ENCODE data around the gene NOX3.
"Not testable (repeated sequence)": the region's sequence is repeated elsewhere in the genome, so short reads cannot be mapped to it uniquely, and the experiment has no call there.

The NOX3 gene, protein sequence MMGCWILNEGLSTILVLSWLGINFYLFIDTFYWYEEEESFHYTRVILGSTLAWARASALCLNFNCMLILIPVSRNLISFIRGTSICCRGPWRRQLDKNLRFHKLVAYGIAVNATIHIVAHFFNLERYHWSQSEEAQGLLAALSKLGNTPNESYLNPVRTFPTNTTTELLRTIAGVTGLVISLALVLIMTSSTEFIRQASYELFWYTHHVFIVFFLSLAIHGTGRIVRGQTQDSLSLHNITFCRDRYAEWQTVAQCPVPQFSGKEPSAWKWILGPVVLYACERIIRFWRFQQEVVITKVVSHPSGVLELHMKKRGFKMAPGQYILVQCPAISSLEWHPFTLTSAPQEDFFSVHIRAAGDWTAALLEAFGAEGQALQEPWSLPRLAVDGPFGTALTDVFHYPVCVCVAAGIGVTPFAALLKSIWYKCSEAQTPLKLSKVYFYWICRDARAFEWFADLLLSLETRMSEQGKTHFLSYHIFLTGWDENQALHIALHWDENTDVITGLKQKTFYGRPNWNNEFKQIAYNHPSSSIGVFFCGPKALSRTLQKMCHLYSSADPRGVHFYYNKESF

GRCh38 chr6:155455766-155456165 is at the start of gene NOX3:
Gene NOX3 (minus strand): TSS chr6:155455839. CDS start chr6:155455800, 39 bp downstream.
- DNase-seq: no peak

DNA sequence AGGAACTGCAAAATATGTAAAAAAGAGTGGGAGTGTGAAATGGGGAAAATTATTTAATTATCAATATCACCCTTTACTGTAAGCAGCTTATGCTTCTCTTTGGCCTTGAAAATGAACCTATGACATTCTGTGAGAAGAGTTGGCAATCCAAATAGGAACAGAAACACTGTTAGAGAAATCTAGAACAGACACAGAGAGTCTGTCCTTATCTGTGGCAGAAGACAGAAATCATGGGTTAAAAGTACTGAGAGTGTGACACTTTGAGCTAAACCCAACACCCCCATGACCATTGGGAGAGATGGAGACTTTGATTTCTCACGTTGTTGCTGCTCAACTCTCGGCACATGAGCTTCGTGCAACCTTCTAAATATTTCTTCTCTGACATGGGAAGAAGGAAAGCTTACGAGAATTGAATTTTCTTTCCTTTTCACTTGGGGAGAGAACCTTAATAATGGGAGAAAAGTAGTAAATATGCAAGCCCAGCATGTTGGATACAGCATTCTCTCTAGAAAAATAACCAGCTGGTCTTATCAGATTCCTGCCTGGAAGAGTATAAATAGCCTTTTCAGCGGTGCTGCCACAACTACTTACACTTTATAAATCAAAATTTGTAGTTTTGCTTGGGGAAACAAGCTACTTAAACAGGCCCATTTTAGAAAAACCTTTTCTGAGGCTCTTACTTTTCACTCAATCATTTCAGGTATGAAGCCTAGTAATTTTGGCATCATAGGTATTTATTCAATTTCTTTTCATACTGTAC is 49.4 kb upstream of the NOX3 start:
- no peak for DNase-seq

GRCh38 chr6:155502393-155502792 is 46.8 kb upstream of the NOX3 start:
- no peak for DNase-seq

- DNase-seq: no peak
Observed at GRCh38 chr6:155499574-155499973, 43.9 kb upstream of the NOX3 start.

GRCh38 chr6:155498370-155498769 is 42.7 kb upstream of the NOX3 start:
- DNase-seq: no peak

DNA sequence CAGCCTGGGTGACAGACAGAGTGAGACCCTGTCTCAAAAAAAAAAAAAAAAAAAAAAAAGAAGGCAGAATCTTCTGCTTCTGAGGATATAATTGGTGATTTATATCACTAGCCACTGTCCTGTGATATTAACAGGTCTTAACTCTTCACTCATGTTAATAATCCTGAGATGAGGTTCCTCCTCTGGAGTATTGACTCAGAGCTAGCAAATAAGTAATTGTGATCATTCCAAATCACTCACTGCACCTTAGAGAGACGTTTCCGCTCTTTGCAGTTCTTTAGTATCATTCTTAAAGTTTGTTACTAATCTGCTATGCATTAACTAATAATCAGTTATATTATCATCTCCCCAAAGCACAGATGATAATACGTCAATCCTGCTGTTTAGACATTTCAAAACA is 41.6 kb upstream of the NOX3 start:
- DNase-seq: no peak

DNA sequence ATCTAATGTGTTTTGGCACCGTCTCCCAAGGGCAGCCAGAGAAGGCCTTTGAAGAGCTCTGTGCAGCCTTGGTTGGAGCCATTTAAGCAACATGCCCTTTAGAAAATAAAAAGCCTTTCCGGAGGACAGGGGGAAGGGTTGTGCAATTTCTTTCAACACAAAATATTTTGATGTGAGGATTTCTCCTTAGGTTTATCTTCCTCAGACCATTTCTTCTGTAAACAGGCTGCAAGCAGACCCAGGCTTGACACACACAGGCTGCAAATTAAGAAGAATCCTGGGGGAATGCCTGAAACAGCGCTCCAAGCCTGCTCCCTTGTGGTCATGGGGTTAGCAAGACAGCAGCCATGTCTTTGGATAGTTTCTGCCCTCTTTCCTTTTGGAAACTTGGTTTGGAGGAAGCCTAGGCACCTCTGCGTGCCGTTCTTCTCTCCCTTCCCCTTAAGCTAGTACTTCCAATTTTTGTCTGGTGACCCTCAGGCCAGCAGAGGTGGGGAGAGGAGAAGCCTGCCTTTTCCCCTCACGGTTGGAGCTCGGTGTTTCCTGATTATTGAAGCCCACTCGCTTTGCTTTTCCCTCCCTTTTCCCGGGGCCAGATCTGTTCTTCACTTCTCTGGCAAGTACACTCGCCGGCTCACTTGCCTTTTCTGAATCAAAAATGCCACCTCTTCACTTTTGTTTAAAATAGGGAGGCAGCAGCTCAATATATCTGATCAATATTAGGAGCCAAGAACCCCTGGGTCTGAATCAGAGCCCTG is 39.6 kb upstream of the NOX3 start:
- DNase-seq: peak in 18 of 58 donors; percentile 1 to 18 (median 5)

GRCh38 chr6:155493694-155494143 is 38.1 kb upstream of the NOX3 start:
- peak in 4 of 58 donors; percentile 0 to 13 (median 2) for DNase-seq

DNA sequence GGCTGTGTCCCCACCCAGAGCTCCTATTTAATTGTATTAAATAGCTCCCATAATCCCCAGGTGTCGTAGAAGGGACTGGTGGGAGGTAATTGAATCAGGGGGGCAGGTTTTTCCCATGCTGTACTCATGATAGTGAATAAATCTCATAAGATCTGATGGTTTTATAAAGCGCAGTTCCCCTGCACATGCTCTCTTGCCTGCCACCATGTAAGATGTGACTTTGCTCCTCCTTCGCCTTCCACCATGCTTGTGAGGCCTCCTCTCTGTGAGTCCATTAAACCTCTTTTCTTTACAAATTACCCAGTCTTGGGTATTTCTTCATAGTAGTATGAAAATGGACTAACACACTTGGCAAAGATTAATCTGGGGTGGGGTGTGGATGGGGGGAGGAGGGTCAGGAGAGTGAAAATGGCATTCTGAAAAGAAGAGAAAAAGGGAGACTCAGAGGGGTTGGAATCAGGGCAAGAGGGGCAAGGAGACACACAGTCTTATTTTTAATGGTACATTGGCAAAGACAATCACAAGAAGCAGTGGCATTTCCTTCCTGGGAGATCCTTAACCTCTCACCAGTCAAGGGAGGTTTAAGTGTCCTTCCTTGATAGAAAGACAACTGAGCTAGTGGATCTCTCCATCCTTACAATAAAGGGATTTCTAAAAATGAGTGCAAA is 37.5 kb upstream of the NOX3 start:
- DNase-seq: no peak

- DNase-seq: no peak
Observed at GRCh38 chr6:155492061-155492735, 36.6 kb upstream of the NOX3 start.

GRCh38 chr6:155491421-155491820 is 35.8 kb upstream of the NOX3 start:
- DNase-seq: no peak

GRCh38 chr6:155488197-155488596 is 32.6 kb upstream of the NOX3 start:
- not testable (repeated sequence) for DNase-seq

GRCh38 chr6:155487371-155488130 is 31.9 kb upstream of the NOX3 start:
- no peak for DNase-seq

DNA sequence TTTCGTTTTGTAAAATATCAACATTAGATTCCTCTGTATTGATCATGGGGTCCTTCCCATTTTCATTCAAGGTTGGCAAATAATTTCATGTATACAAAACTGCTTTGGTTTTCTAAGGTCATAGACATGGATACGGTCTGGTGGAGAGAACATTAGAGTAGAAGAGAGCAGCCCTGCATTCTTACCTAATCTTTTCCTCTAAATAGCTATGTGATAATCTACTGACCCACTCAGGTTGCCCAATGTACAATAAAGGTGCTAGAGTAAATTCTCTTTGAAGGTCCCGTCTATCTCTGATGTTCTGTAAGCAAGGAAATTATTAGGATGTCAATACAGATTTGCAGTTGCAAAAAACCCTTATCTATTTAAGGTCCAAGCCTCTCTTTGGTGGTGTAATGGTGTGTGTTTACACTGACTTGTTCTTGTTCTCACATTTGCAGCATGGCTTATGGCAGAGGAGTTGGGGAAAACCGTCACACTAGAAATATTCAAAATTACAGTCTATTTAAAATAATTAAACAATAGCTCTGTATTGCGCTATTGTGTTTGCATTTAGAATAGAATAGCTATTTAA is 31.2 kb upstream of the NOX3 start:
- no peak for DNase-seq

DNA sequence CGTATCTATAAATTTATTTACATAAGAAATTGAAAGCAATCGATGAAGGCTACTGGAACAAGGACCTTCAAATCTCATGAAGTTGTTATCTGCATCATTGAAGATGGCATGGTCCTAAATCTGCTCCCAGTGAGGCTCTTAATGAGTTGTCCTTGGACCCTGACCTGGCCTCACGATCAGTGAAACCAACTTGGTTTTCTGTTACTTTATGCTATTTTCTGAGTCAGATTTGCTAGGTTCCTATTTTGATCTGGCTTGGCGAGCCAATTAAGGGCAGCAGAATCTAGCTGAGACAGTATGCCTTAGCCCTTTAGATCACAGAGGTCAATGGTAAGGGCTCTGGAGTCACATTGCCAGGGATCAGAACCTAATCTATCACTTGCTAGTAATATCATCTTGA is 30.1 kb upstream of the NOX3 start:
- DNase-seq: no peak

DNA sequence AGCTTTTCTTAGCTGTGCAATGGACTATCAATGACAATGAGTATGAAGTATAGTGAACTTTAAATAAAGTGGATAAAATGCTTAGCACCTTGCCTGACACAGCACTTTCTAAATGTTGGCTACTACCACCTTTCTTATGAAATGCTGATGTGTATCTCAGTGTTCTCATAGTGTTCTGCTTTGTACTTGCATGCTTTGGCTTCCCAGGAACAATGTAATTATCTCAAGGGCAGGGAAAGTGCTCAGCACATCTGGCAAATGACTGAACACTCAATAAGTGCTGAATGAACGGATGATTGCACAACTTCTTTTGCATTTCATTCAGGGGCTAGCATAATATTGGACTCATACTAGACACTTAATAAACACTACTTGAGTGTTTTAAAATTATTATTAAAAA is 28.2 kb upstream of the NOX3 start:
- no peak for DNase-seq

DNA sequence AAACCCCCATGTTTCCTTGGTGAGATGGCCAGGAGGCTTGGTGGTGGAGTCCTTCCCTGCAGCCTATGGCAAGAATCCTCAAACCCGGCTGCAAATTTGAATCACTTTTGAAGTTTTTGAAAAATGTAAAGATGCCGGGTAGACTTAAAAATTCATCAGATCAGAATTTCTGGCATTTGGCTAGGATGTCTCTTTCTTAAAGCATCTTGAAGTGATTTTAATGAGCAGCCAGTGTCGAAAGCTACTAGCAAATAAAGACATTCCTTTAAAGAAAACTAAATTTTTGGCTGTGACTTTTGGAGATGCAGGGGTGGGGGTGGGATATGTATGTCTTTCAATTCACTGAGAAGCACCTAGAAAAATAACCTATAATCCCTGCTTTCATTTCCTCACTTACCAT is 25.6 kb upstream of the NOX3 start:
- DNase-seq: no peak

GRCh38 chr6:155473741-155474140 is 18.1 kb upstream of the NOX3 start:
- DNase-seq: no peak

- no peak for DNase-seq
Observed at GRCh38 chr6:155472886-155473285, 17.2 kb upstream of the NOX3 start.

Data from anterior cingulate cortex (tissue), 58 donors.